OCI-LY1 (cell line): ENCODE results near the gene FGFR2.

Experiments
- CTCF ChIP-seq: fragments of 200-600 bp; sonication (generic), shearing (Covaris generic); IDR thresholded peaks from 2 replicates; pipeline ENCODE4 v1.5.1; 2017; ENCODE audit warnings: mild to moderate bottlenecking, antibody characterized with exemption, low read length, moderate library complexity, mixed read lengths
- EZH2 ChIP-seq: fragments of 200-600 bp; sonication (generic), shearing (Covaris generic); IDR thresholded peaks from 2 replicates; pipeline ENCODE4 v1.8.0; 2017; ENCODE audit warnings: borderline replicate concordance, mixed run types, mild to moderate bottlenecking, antibody characterized with exemption, low read length, moderate library complexity, mixed read lengths

- TF ChIP-seq CTCF (no peak), EZH2 (no peak)
Observed at GRCh38 chr10:121644501-121644900, 46.3 kb upstream of the FGFR2 start.
